Germinal center (tissue), 1 donor: ENCODE measurements around the gene DPPA4.

Experiments used
- DNase-seq: peaks from one replicate; pipeline ENCODE4 v3.0.0; 2012; ENCODE audit warnings: mixed read lengths, low spot score

Gene DPPA4

GRCh38 chr3:109338322-109338721 lies 976 bp upstream of the DPPA4 start:
- DNase-seq = no peak

GRCh38 chr3:109336291-109336861 lies 970 bp downstream of the DPPA4 start:
- DNase-seq = no peak

GRCh38 chr3:109334572-109334971 lies 2.8 kb downstream of the DPPA4 start:
- no peak for DNase-seq

GRCh38 chr3:109331692-109332091 lies 5.7 kb downstream of the DPPA4 start:
- no peak for DNase-seq

- DNase-seq = no peak
Measured at GRCh38 chr3:109330405-109330804, 6.9 kb downstream of the DPPA4 start.

GRCh38 chr3:109328202-109328601 lies 9.1 kb downstream of the DPPA4 start:
- DNase-seq = no peak

- no peak for DNase-seq
Measured at GRCh38 chr3:109325657-109326056, 11.7 kb downstream of the DPPA4 start.

GRCh38 chr3:109325109-109325508 lies 12.2 kb downstream of the DPPA4 start:
- DNase-seq = no peak

GRCh38 chr3:109316162-109316730 lies 21.1 kb downstream of the DPPA4 start, which contains the start of gene DPPA2:
Gene DPPA2, minus strand, starts transcription at chr3:109316517. Its CDS starts 1,975 bp downstream, at chr3:109314542.
- DNase-seq = no peak

- DNase-seq = no peak
Measured at GRCh38 chr3:109313061-109313460, 24.3 kb downstream of the DPPA4 start.

- DNase-seq = no peak
Measured at GRCh38 chr3:109297496-109297895, 39.9 kb downstream of the DPPA4 start.

GRCh38 chr3:109284071-109284470 lies 53.3 kb downstream of the DPPA4 start:
- no peak for DNase-seq

- DNase-seq = no peak
Measured at GRCh38 chr3:109278546-109278945, 58.8 kb downstream of the DPPA4 start.

GRCh38 chr3:109278141-109278540 lies 59.2 kb downstream of the DPPA4 start:
- no peak for DNase-seq
